ENCODE results near the gene PLCB1. TPM values are rescaled to one million over a fixed set of nuclear protein-coding genes. Genes with fewer than 3 reads are reported as not detected.

The PLCB1 gene
- total RNA-seq, 1 donor from 2014 or later, result 37.4 TPM

GRCh38 chr20:8226106-8226505 is 94.0 kb downstream of the PLCB1 start:
- no peak for DNase-seq
- Mint-ChIP-seq H3K9me3 (ENCODE audit: unreplicated experiment) (no peaks in the 10 kb centered on the region), H3K36me3 (ENCODE audit: unreplicated experiment) (no peaks in the 10 kb centered on the region), H3K27ac (ENCODE audit: unreplicated experiment) (no peak overlapping the region), H3K4me1 (ENCODE audit: low read depth, unreplicated experiment) (no peaks in the 10 kb centered on the region), H3K27me3 (ENCODE audit: unreplicated experiment) (peaks cover 2% of the 10 kb centered on the region), H3K4me3 (ENCODE audit: unreplicated experiment) (no peak overlapping the region)
- no peak for TF ChIP-seq CTCF (IDR thresholded peaks at IDR 0.05; ENCODE audit: partially characterized antibody, unreplicated experiment)

GRCh38 chr20:8227293-8227692 is 95.2 kb downstream of the PLCB1 start:
- no peak overlapping the region for H3K27ac Mint-ChIP-seq (ENCODE audit: unreplicated experiment)

GRCh38 chr20:8228315-8228714 is 96.2 kb downstream of the PLCB1 start:
- H3K27ac Mint-ChIP-seq (ENCODE audit: unreplicated experiment), result no peak overlapping the region
- TF ChIP-seq CTCF (IDR thresholded peaks at IDR 0.05; ENCODE audit: partially characterized antibody, unreplicated experiment), result no peak
- no peaks in the 10 kb centered on the region for H3K36me3 Mint-ChIP-seq (ENCODE audit: unreplicated experiment)

More at GRCh38 chr20:8227293-8227692, 95.2 kb downstream of the PLCB1 start:
- no peak for TF ChIP-seq CTCF (IDR thresholded peaks at IDR 0.05; ENCODE audit: partially characterized antibody, unreplicated experiment)
- Mint-ChIP-seq H3K4me3 (ENCODE audit: unreplicated experiment) (no peak overlapping the region), H3K4me1 (ENCODE audit: low read depth, unreplicated experiment) (peaks cover under 1% of the 10 kb centered on the region), H3K36me3 (ENCODE audit: unreplicated experiment) (no peaks in the 10 kb centered on the region), H3K27me3 (ENCODE audit: unreplicated experiment) (peaks cover 2% of the 10 kb centered on the region), H3K9me3 (ENCODE audit: unreplicated experiment) (no peaks in the 10 kb centered on the region)
- no peak for DNase-seq

GRCh38 chr20:8229090-8229489 is 97.0 kb downstream of the PLCB1 start:
- no peak overlapping the region for H3K27ac Mint-ChIP-seq (ENCODE audit: unreplicated experiment)
- peaks cover 2% of the 10 kb centered on the region for H3K27me3 Mint-ChIP-seq (ENCODE audit: unreplicated experiment)
- H3K4me3 Mint-ChIP-seq (ENCODE audit: unreplicated experiment), result no peak overlapping the region
- no peaks in the 10 kb centered on the region for H3K36me3 Mint-ChIP-seq (ENCODE audit: unreplicated experiment)
- TF ChIP-seq CTCF (IDR thresholded peaks at IDR 0.05; ENCODE audit: partially characterized antibody, unreplicated experiment), result no peak
- no peaks in the 10 kb centered on the region for H3K9me3 Mint-ChIP-seq (ENCODE audit: unreplicated experiment)
- DNase-seq, result no peak
- peaks cover 9% of the 10 kb centered on the region for H3K4me1 Mint-ChIP-seq (ENCODE audit: low read depth, unreplicated experiment)

More at GRCh38 chr20:8228315-8228714, 96.2 kb downstream of the PLCB1 start:
- no peak for DNase-seq
- Mint-ChIP-seq H3K4me1 (ENCODE audit: low read depth, unreplicated experiment) (peaks cover 9% of the 10 kb centered on the region), H3K4me3 (ENCODE audit: unreplicated experiment) (no peak overlapping the region), H3K27me3 (ENCODE audit: unreplicated experiment) (peaks cover 2% of the 10 kb centered on the region), H3K9me3 (ENCODE audit: unreplicated experiment) (no peaks in the 10 kb centered on the region)

- H3K36me3 Mint-ChIP-seq (ENCODE audit: unreplicated experiment), result no peaks in the 10 kb centered on the region
- H3K27ac Mint-ChIP-seq (ENCODE audit: unreplicated experiment), result no peak overlapping the region
- no peak for TF ChIP-seq CTCF (IDR thresholded peaks at IDR 0.05; ENCODE audit: partially characterized antibody, unreplicated experiment)
- no peaks in the 10 kb centered on the region for H3K9me3 Mint-ChIP-seq (ENCODE audit: unreplicated experiment)
- no peak for DNase-seq
- no peak overlapping the region for H3K4me3 Mint-ChIP-seq (ENCODE audit: unreplicated experiment)
- peaks cover 2% of the 10 kb centered on the region for H3K27me3 Mint-ChIP-seq (ENCODE audit: unreplicated experiment)
- peaks cover 14% of the 10 kb centered on the region for H3K4me1 Mint-ChIP-seq (ENCODE audit: low read depth, unreplicated experiment)
These were observed 99.0 kb downstream of the PLCB1 start for GRCh38 chr20:8231038-8231437.
